ENCODE measurements around the gene TXNDC15.
A peak's percentile ranks its signal among the peaks of the same experiment; 100 is the strongest.
"Not testable (repeated sequence)": the region's sequence is repeated elsewhere in the genome, so short reads cannot be mapped to it uniquely, and the experiment has no call there.

The TXNDC15 gene

GRCh38 chr5:134845852-134846640 lies 28.1 kb upstream of the TXNDC15 start, which contains the start of gene C5orf24:
TSS of gene C5orf24 (plus strand) at chr5:134845968. CDS start at chr5:134854901, 8,933 bp downstream.
- Histone ChIP-seq H3K27me3 (ENCODE audit: insufficient read depth, poor library complexity, severe bottlenecking) (no peaks in the 10 kb centered on the region), H3K27ac (replicated peaks) (peak within 1 kb of the TSS; percentile 95), H3K4me3 (replicated peaks; ENCODE audit: insufficient read depth, low read length) (peak within 1 kb of the TSS; percentile 59)
- DNase-seq (ENCODE audit: low read depth in 1 of 2, low spot score in 1 of 2): peak; percentile 74 to 88
- TF ChIP-seq SPI1 (IDR thresholded peaks at IDR 0.05; ENCODE audit: borderline replicate concordance, low read depth) (no peak), POLR2AphosphoS5 (IDR thresholded peaks at IDR 0.05; ENCODE audit: low read depth) (peak; percentile 61; the same call in 1 of the 2 replicates)

DNA sequence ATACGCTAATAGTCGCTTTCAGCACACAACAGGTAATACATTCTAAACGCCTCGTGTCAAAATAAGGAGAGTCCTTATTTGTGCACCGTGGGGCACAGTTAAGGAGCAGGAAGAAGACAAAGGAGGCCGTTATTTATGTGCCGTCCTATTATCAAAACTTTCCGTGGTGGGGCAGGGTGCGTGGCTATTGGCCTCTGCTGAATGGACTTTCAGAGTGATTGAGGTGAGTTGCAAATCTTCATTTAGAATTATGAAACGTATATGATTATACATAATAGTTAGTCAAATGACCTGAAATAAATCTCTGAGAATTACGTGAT lies 27.6 kb upstream of the TXNDC15 start:
- peak in 1 of 2 experiments; percentile 17 for DNase-seq (ENCODE audit: low read depth in 1 of 2, low spot score in 1 of 2)

GRCh38 chr5:134849434-134849933 lies 24.7 kb upstream of the TXNDC15 start:
- H3K27me3 ChIP-seq (ENCODE audit: insufficient read depth, poor library complexity, severe bottlenecking); H3K27ac ChIP-seq (replicated peaks); DNase-seq (ENCODE audit: low read depth in 1 of 2, low spot score in 1 of 2); H3K4me3 ChIP-seq (replicated peaks; ENCODE audit: insufficient read depth, low read length): not testable (repeated sequence)

More for the DNA sequence above, 27.6 kb upstream of the TXNDC15 start:
- TF ChIP-seq SPI1 (IDR thresholded peaks at IDR 0.05; ENCODE audit: borderline replicate concordance, low read depth): no peak
- TF ChIP-seq CTCF (IDR thresholded peaks at IDR 0.05; ENCODE audit: insufficient read depth, low read length): no peak
- no peak for TF ChIP-seq GABPA (IDR thresholded peaks at IDR 0.05; ENCODE audit: low read depth)
- no peak for TF ChIP-seq POLR2AphosphoS5 (IDR thresholded peaks at IDR 0.05; ENCODE audit: low read depth)
- TF ChIP-seq, protein P1, sequence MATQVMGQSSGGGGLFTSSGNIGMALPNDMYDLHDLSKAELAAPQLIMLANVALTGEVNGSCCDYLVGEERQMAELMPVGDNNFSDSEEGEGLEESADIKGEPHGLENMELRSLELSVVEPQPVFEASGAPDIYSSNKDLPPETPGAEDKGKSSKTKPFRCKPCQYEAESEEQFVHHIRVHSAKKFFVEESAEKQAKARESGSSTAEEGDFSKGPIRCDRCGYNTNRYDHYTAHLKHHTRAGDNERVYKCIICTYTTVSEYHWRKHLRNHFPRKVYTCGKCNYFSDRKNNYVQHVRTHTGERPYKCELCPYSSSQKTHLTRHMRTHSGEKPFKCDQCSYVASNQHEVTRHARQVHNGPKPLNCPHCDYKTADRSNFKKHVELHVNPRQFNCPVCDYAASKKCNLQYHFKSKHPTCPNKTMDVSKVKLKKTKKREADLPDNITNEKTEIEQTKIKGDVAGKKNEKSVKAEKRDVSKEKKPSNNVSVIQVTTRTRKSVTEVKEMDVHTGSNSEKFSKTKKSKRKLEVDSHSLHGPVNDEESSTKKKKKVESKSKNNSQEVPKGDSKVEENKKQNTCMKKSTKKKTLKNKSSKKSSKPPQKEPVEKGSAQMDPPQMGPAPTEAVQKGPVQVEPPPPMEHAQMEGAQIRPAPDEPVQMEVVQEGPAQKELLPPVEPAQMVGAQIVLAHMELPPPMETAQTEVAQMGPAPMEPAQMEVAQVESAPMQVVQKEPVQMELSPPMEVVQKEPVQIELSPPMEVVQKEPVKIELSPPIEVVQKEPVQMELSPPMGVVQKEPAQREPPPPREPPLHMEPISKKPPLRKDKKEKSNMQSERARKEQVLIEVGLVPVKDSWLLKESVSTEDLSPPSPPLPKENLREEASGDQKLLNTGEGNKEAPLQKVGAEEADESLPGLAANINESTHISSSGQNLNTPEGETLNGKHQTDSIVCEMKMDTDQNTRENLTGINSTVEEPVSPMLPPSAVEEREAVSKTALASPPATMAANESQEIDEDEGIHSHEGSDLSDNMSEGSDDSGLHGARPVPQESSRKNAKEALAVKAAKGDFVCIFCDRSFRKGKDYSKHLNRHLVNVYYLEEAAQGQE (IDR thresholded peaks at IDR 0.05; ENCODE audit: insufficient replicate concordance, low read depth): no peak
- peak overlapping the region; percentile 59 for H3K4me3 ChIP-seq (replicated peaks; ENCODE audit: insufficient read depth, low read length)
- peak overlapping the region; percentile 95 for H3K27ac ChIP-seq (replicated peaks)
- H3K27me3 ChIP-seq (ENCODE audit: insufficient read depth, poor library complexity, severe bottlenecking): no peaks in the 10 kb centered on the region

DNA sequence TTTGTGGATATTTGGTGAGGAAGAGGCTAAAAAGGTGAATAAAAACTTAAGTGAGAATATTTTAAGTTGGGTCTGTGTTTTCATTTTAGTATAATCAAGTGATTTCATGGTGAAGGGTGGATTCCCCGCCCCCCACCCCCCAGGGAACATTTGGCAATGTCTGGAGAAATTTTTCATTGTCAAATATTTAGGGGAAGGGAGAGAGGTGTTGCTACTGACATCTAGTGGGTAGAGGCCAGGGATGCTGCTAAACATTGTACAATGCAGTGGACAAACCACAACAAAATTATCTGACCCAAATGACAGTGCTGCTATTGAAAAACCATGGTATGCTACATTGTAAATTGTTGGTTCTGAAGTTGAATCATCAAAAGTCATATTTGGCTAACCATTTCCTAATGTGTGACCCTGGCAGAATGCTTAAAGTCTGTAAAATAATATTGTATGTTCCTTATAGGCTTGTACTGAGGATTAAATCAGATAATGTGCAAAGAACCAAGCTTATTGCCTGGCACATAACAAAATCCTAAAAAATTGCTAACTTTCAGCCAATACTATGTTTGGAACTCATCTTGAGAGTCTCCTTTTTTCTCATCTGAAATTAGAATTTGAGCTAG lies 22.8 kb upstream of the TXNDC15 start:
- TF ChIP-seq CTCF (IDR thresholded peaks at IDR 0.05; ENCODE audit: insufficient read depth, low read length): no peak
- no peak for TF ChIP-seq GABPA (IDR thresholded peaks at IDR 0.05; ENCODE audit: low read depth)
- TF ChIP-seq, protein P1 (IDR thresholded peaks at IDR 0.05; ENCODE audit: insufficient replicate concordance, low read depth): no peak
- no peak for TF ChIP-seq SPI1 (IDR thresholded peaks at IDR 0.05; ENCODE audit: borderline replicate concordance, low read depth)
- TF ChIP-seq POLR2AphosphoS5 (IDR thresholded peaks at IDR 0.05; ENCODE audit: low read depth): no peak
- Histone ChIP-seq H3K27ac (replicated peaks) (no peak overlapping the region), H3K27me3 (ENCODE audit: insufficient read depth, poor library complexity, severe bottlenecking) (no peaks in the 10 kb centered on the region), H3K4me3 (replicated peaks; ENCODE audit: insufficient read depth, low read length) (no peak overlapping the region)
- peak in 1 of 2 experiments; percentile 5 for DNase-seq (ENCODE audit: low read depth in 1 of 2, low spot score in 1 of 2)

- H3K4me3 ChIP-seq (replicated peaks; ENCODE audit: insufficient read depth, low read length); H3K27ac ChIP-seq (replicated peaks); DNase-seq (ENCODE audit: low read depth in 1 of 2, low spot score in 1 of 2); H3K27me3 ChIP-seq (ENCODE audit: insufficient read depth, poor library complexity, severe bottlenecking): not testable (repeated sequence)
Observed at GRCh38 chr5:134856465-134856864, 17.7 kb upstream of the TXNDC15 start.

Measured in HL-60 (cell line).